Activated CD8-positive, alpha-beta memory T cell treated with anti-CD3 and anti-CD28 coated beads for 24 hours (primary cell): ENCODE measurements around the gene SEZ6.
A peak's percentile ranks its signal among the peaks of the same experiment; 100 is the strongest.

ENCODE experiments used
- DNase-seq: peaks from one replicate; pipeline ENCODE4 v3.0.0-alpha.2; 2020

The SEZ6 gene, protein sequence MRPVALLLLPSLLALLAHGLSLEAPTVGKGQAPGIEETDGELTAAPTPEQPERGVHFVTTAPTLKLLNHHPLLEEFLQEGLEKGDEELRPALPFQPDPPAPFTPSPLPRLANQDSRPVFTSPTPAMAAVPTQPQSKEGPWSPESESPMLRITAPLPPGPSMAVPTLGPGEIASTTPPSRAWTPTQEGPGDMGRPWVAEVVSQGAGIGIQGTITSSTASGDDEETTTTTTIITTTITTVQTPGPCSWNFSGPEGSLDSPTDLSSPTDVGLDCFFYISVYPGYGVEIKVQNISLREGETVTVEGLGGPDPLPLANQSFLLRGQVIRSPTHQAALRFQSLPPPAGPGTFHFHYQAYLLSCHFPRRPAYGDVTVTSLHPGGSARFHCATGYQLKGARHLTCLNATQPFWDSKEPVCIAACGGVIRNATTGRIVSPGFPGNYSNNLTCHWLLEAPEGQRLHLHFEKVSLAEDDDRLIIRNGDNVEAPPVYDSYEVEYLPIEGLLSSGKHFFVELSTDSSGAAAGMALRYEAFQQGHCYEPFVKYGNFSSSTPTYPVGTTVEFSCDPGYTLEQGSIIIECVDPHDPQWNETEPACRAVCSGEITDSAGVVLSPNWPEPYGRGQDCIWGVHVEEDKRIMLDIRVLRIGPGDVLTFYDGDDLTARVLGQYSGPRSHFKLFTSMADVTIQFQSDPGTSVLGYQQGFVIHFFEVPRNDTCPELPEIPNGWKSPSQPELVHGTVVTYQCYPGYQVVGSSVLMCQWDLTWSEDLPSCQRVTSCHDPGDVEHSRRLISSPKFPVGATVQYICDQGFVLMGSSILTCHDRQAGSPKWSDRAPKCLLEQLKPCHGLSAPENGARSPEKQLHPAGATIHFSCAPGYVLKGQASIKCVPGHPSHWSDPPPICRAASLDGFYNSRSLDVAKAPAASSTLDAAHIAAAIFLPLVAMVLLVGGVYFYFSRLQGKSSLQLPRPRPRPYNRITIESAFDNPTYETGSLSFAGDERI

GRCh38 chr17:29005936-29006511, at the start of gene SEZ6:
TSS of gene SEZ6 (minus strand) at chr17:29006033. CDS start at chr17:29005869, 164 bp downstream.
- DNase-seq: peak; percentile 86

- no peak for DNase-seq
Measured at GRCh38 chr17:29054835-29055234, 49.0 kb upstream of the SEZ6 start.

DNA sequence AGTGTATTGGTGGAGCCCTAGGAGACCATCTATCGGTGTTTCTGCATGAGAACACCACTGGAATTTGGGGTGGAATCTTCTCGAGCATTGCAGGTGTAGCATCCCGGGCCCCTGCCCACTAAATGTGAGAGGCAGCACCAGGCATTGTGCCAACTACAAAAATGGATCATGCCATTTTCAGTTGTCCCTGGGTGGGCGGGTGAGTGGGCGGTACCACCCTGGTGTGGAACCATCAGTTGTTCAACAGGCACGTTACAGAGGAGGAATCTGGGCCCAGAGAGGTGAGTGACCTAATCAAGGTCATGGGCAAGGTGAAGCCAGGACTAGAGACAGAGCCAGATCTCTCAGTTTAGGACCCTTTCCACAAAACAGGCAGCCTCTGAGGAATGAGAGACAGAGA, 45.9 kb upstream of the SEZ6 start:
- DNase-seq: no peak

GRCh38 chr17:29051194-29051593, 45.4 kb upstream of the SEZ6 start:
- DNase-seq: no peak

GRCh38 chr17:29050176-29050575, 44.3 kb upstream of the SEZ6 start:
- no peak for DNase-seq

GRCh38 chr17:29049541-29050145, 43.8 kb upstream of the SEZ6 start:
- no peak for DNase-seq

GRCh38 chr17:29048440-29049368, 42.9 kb upstream of the SEZ6 start:
- DNase-seq: no peak

- DNase-seq: no peak
Measured at GRCh38 chr17:29046473-29046839, 40.6 kb upstream of the SEZ6 start.

- DNase-seq: no peak
Measured at GRCh38 chr17:29045734-29046472, 40.1 kb upstream of the SEZ6 start.

DNA sequence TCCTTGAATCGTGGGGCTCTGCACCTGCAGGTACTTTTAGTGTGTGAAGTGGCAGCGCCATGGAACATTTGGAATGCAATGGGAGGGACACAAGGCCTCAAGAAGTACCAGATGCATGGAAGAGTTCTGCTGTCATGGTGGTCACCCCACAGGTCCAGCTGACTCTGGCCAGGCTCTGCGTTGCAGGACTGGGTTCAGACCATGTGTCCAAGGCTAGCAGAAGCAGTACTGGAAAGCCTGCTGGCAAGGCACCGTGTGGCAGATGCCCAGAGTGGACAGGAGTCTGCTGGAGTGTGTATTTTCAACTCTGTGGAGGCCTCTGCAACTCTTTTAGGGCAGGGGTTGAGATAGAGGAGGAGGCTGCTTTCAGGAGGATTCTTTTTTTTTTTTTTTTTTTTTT, 39.2 kb upstream of the SEZ6 start:
- no peak for DNase-seq

DNA sequence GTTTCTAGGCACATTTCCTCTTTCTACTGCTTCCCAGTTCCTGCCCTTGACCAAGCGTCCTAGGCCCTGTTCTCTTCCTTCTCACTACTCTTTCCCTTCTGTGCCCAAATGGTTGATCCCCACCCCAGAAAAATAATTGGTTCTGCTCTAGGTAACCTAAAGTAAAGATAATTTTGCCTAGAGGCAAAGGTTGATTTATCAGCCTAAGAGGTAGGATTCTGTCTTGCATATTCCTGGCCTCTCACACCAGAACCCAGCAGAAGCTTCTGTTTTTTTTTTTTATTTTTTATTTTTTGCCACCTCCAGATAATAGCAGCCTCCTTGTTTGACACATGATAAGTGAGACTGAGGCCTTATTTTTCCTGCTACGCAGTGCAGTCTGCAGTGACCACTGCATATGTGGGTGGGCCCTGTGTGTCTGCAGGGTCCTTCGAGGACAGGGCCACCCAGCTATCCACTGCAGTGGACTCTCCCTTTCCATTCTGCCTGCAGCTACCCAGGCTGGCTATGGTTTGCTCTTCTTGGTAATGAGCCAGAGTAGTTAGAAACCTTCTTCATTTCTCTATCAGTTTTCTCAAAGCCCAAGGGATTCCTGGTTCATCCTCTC, 37.8 kb upstream of the SEZ6 start:
- DNase-seq: no peak

DNA sequence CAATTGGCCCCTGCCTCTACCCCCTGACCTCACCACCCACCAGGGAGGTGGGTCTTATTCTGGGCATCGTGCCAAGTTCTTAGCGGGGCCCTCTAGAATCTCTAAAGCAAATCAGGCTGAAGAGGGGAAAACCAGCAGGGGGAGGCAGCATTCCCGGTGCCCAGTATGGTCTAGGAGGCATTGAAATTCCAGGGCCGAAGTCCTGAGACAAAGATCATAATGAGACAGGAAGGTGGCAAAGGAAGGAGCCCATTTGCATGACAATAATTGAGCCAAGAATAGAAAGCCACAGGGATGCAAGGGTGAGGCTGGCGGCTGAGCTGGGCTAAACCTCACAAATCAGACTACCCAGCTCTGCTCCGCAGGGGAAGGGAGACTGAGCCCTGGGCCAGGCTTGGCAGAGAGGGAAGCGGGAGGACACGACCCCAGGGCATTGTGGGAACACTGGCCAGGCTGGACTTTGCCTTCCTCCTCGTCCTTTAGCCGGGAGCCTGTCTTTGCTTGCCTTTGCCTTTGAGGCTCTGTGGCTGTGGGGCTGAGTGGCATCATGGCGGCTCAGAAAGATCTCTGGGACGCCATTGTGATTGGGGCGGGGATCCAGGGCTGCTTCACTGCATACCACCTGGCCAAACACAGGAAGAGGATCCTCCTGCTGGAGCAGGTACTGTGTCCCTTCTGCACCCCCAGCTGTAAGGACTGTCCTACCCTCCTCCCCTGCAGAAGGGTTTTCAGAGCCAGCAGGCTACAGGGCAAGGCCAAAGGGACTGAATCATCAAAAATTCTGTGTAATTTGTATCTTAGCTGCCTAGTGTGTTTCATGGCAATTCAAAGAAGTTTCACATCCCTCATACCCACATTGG, 37.1 kb upstream of the SEZ6 start, which contains the start of gene PIPOX:
Gene PIPOX, plus strand, starts transcription at position 463 of the 860 bp plus-strand sequence. Its CDS starts 85 bp downstream, at position 548.
- DNase-seq: no peak

DNA sequence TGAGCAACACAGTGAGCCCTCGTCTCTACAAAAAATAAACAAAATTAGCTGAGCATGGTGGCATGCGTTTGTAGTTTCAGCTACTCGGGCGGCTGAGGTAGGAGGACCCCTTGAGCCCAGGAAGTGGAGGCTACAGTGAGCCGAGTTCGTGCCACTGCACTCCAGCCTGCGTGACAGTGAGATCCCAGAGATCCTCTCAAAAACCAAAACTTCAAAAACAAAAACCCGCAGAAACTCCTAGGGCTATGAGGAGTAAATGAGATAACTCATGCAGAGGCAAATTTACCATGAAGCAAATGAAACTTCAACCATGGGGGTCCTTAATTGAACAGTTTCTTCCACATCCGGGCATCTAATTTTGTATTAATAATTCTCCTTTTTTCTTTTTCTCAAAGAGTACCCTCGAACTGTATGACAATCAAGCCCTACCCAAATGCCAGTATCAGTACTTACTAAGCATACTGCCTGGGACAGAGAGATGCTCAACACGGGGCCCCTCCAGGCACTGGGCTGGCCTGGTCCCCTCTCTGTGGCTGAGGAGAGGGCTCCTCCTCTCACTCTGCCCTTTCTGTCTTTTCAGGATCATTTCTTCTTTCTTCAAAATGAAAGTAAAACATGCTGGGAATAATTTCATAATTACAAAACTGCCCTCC, 36.3 kb upstream of the SEZ6 start:
- no peak for DNase-seq

DNA sequence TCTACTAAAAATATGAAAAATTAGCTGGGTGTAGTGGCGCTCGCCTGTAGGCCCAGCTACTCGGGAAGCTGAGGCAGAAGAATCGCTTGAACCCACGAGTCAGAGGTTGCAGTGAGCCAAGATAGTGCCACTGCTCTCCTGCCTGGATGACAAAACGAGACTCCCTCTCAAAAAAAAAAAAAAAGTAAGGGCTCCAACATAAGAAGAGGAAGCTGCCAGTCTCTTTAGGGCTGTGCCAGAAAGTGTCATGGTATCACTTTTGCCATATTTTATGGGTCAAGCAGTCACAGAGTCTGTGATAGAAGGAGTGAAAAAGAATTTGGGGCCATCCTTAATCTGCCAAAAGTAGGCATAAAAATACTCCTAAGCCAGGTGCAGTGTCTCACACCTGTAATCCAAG, 35.7 kb upstream of the SEZ6 start:
- no peak for DNase-seq

GRCh38 chr17:29041091-29041490, 35.3 kb upstream of the SEZ6 start:
- no peak for DNase-seq

DNA sequence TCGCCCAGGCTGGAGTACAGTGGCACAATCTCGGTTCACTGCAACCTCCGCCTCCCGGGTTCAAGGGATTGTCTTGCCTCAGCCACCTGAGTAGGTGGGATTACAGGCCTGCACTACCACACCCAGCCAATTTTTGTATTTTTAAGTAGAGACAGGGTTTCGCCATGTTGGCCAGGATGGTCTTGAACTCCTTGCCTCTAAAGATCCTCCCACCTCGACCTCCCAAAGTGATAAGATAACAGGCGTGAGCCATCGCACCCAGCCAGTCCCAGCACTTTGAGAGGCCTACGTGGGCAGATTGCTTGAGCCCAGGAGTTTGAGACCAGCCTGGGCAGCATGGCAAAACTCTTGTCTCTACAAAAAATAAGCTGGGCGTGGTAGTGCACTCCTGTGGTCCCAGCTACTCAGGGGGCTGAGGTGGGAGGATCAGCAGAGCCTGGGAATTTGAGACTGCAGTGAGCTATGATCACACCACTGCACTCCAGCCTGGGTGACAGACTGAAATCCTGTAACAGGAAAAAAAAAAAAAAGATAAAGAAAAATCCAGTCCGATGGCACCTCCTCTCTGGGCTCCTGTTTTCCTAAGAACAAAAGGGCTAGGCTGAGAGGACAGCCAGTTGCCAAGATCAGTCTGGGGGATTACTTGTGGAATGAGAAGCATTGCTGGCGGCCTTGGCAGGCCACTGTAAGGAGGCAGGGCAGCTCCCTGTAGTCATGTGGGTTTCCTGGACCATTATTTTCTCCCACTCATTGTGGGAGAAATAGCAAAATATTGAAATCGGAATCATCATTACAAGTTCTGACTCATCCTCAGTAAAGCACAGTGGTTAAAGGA, 34.1 kb upstream of the SEZ6 start:
- no peak for DNase-seq

DNA sequence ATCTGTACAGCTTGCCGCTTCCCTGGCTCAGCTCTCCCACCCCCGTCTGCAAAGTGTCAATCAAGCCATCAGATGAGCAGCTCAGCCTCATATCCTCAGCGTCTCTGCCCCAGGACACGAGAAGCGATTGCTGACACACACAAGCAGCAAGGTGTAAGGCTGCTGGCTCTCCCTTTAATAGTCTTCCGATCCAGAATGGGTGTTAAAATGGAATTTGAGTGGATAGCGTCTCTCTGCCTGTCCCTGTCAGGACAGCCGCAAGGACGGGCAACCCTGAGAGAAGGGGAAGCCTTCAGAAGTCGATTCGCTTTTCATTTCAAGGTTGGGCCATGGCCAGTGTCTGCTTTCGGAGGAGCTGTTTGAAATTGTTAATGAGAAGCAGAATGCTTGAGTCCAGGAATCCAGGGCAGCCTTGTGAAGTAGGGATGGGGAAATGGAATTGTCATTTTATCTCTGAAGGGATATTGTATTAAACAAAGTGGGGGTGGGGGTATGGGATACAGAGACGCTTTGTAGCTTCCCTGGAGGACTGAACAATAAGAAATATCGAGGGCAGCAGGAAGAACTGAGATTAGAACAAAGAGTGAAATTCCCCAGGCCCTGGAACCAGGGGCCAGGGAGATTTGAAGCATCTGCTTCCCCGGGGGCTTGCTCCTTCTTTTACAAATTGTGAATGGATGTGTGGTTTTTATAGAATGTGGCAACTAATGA, 32.4 kb upstream of the SEZ6 start:
- no peak for DNase-seq

DNA sequence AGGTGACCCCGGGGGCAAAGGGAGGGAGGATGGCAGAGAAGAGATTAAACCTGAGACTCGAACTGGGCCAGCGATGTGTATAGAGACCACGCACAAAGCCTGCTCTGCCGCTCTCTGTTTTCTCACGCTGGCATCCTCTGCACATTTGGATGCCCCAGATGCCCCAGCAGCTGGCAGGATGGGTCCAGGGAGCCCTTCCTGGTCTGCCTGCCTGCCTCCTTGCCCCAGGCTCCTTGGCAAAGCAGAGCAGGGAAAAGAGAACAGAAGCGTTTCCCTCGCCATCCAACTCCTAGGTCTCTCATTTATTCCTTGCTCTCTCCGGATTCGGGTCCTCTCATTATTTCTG, 31.9 kb upstream of the SEZ6 start:
- DNase-seq: no peak
